Fibroblast of lung (primary cell): Measurements from ENCODE around the gene RDH5. TPM values are rescaled to one million over a fixed set of nuclear protein-coding genes. Genes with fewer than 3 reads are reported as not detected.

Source experiments
- DNase-seq, 2 donors: peaks; one replicate each; pipeline versions ENCODE4 v3.0.0 to v3.0.0-alpha.2; 2010; ENCODE audit warnings: low read depth in 2 of 2
- H2AFZ ChIP-seq: 2 replicates; pipeline ENCODE4 v1.5.1; 2012; ENCODE audit warnings: low read length, control low read depth, inconsistent platforms
- H3K27ac ChIP-seq: 2 replicates; pipeline ENCODE4 v1.5.1; 2011; ENCODE audit warnings: low read length, control low read depth; ENCODE audit not compliant: insufficient read depth
- H3K27me3 ChIP-seq: 2 replicates; pipeline ENCODE4 v1.5.1; 2011; ENCODE audit warnings: mild to moderate bottlenecking, low read length; ENCODE audit not compliant: control insufficient read depth, insufficient read depth
- H3K36me3 ChIP-seq: 2 replicates; pipeline ENCODE4 v1.5.1; 2011; ENCODE audit warnings: low read length; ENCODE audit not compliant: control insufficient read depth, insufficient read depth
- H3K4me1 ChIP-seq: 2 replicates; pipeline ENCODE4 v1.5.1; 2011; ENCODE audit warnings: low read length; ENCODE audit not compliant: control insufficient read depth, insufficient read depth; ENCODE audit errors: extremely low read depth
- H3K4me2 ChIP-seq: 2 replicates; pipeline ENCODE4 v1.5.1; 2011; ENCODE audit warnings: low read length, control low read depth; ENCODE audit not compliant: insufficient read depth; ENCODE audit errors: extremely low read depth
- H3K4me3 ChIP-seq, 4 experiments: fragments of 200-600 bp in 1 of 4; sonication (generic) in 1 of 4; replicated peaks in 1 of 4; 2 replicates each; pipeline ENCODE4 v1.5.1; 2011 to 2016; ENCODE audit warnings: low read length in 4 of 4, low read depth in 3 of 4, mild to moderate bottlenecking in 3 of 4, control low read depth in 2 of 4, inconsistent platforms in 1 of 4, mixed read lengths in 1 of 4; ENCODE audit not compliant: insufficient read depth in 1 of 4; ENCODE audit errors: control extremely low read depth in 1 of 4
- H3K79me2 ChIP-seq: 2 replicates; pipeline ENCODE4 v1.5.1; 2012; ENCODE audit warnings: mild to moderate bottlenecking, low read length, inconsistent platforms; ENCODE audit not compliant: control insufficient read depth, insufficient read depth
- H3K9ac ChIP-seq: 2 replicates; pipeline ENCODE4 v1.5.1; 2011; ENCODE audit warnings: mild to moderate bottlenecking, low read length, control low read depth; ENCODE audit not compliant: insufficient read depth
- H3K9me3 ChIP-seq: 2 replicates; pipeline ENCODE4 v1.5.1; 2012; ENCODE audit warnings: low read depth, low read length; ENCODE audit not compliant: control insufficient read depth, insufficient read depth
- H4K20me1 ChIP-seq: 2 replicates; pipeline ENCODE4 v1.5.1; 2011; ENCODE audit warnings: low read length; ENCODE audit not compliant: control insufficient read depth, insufficient read depth; ENCODE audit errors: extremely low read depth
- EZH2 ChIP-seq: IDR thresholded peaks from 2 replicates; pipeline ENCODE4 v1.5.1; 2012; ENCODE audit warnings: low read length, control low read depth, mild to moderate bottlenecking; ENCODE audit errors: missing control alignments
- polyA plus RNA-seq, 2 donors: library from polyadenylated mRNA; depleted of rRNA in 1 of 2; stranded (reverse) in 1 of 2; unstranded in 1 of 2; fragments of >200 nt; gene quantifications; 2 replicates each; pipeline ENCODE4 v1.2.1, GENCODE V29; 2011 to 2012; ENCODE audit warnings: missing spikeins in 1 of 2
- total RNA-seq: library from RNA; depleted of rRNA; stranded (reverse); fragments of >200 nt; gene quantifications from 2 replicates; pipeline ENCODE4 v1.2.1, GENCODE V29; 2014
- TF ChIP-seq, protein P1 (sequence below), 2 donors: IDR thresholded peaks in 1 of 2; conservative IDR thresholded peaks in 1 of 2; 1 replicate in 1 of 2; 2 replicates in 1 of 2; pipeline ENCODE4 v1.5.1; 2011 to 2012; ENCODE audit warnings: low read length in 2 of 2, control low read depth in 1 of 2, inconsistent platforms in 1 of 2, low read depth in 1 of 2, mild to moderate bottlenecking in 1 of 2

RDH5 gene
- total and polyA plus RNA-seq, 2 donors (not counting 1 experiment from before 2014, with no cell fraction given) = 16.7 to 49.2 TPM

GRCh38 chr12:55739025-55739378, 18.8 kb downstream of the RDH5 start:
- Histone ChIP-seq H3K9ac (no peak overlapping the region), H3K4me2 (no peak overlapping the region), H2AFZ (no peak overlapping the region), H3K4me3 (peak overlapping the region in 1 of 4 experiments; percentile 90), H3K27ac (no peak overlapping the region), H3K4me1 (peaks cover 9% of the 10 kb centered on the region), H3K79me2 (no peaks in the 10 kb centered on the region), H3K36me3 (no peaks in the 10 kb centered on the region), H3K27me3 (no peaks in the 10 kb centered on the region), H4K20me1 (no peaks in the 10 kb centered on the region), H3K9me3 (no peaks in the 10 kb centered on the region)
- TF ChIP-seq, protein P1, sequence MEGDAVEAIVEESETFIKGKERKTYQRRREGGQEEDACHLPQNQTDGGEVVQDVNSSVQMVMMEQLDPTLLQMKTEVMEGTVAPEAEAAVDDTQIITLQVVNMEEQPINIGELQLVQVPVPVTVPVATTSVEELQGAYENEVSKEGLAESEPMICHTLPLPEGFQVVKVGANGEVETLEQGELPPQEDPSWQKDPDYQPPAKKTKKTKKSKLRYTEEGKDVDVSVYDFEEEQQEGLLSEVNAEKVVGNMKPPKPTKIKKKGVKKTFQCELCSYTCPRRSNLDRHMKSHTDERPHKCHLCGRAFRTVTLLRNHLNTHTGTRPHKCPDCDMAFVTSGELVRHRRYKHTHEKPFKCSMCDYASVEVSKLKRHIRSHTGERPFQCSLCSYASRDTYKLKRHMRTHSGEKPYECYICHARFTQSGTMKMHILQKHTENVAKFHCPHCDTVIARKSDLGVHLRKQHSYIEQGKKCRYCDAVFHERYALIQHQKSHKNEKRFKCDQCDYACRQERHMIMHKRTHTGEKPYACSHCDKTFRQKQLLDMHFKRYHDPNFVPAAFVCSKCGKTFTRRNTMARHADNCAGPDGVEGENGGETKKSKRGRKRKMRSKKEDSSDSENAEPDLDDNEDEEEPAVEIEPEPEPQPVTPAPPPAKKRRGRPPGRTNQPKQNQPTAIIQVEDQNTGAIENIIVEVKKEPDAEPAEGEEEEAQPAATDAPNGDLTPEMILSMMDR (conservative IDR thresholded peaks at IDR 0.05 in 1 of 2, IDR thresholded peaks at IDR 0.05 in 1 of 2; ENCODE audit: low read depth in 1 of 2, low read length in 2 of 2) = no peak
- no peak for DNase-seq

GRCh38 chr12:55741931-55742680, 21.9 kb downstream of the RDH5 start:
- peak overlapping the region; percentile 22 for H3K27ac ChIP-seq
- no peak overlapping the region for H3K9ac ChIP-seq
- H3K4me2 ChIP-seq = peak overlapping the region; percentile 84

DNA sequence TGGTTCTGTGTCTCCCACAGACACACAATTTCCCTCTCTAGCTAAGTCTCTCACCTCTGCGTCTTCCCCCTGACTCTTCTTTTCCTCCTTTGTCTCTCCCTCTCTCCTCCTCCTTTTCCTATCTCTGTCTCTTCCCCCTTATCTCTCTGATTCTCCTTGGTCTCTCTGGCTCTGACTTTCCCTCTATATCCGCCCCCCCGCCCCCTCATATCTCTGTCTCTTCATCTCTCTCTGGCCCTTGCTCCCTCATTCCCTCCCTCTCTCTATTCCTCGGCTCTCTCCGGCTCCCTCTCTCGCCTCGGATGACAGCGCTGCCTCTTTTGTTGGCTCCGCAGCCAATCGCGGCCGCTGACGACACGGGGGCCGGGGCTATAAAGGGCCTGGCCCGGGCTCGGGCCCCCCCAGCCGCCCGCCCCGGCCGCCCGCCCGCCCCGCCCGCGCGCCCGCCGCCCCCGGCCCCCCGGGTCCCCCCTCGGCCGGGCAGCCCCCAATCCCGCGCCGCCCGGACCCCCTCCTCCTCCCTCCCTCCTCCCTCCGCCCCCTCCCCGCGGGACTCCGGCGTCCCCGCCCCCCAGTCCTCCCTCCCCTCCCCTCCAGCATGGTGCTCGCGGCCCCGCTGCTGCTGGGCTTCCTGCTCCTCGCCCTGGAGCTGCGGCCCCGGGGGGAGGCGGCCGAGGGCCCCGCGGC, 22.7 kb downstream of the RDH5 start, which contains the start of gene GDF11:
TSS of gene GDF11 (plus strand) at position 404 of the 687 bp plus-strand sequence. CDS start at position 599, 195 bp downstream.
- peak; percentile 73 to 76 for DNase-seq
- Histone ChIP-seq H2AFZ (peak within 1 kb of the TSS; percentile 80), H3K27ac (peak within 1 kb of the TSS; percentile 24), H3K4me3 (peak within 1 kb of the TSS; percentile 70 to 83 (median 74)), H3K79me2 (no peaks in the 10 kb centered on the region), H3K9me3 (no peaks in the 10 kb centered on the region), H3K4me1 (peaks cover 19% of the 10 kb centered on the region), H4K20me1 (no peaks in the 10 kb centered on the region), H3K27me3 (no peaks in the 10 kb centered on the region), H3K4me2 (peak within 1 kb of the TSS; percentile 96), H3K36me3 (no peaks in the 10 kb centered on the region), H3K9ac (peak within 1 kb of the TSS; percentile 63)
- TF ChIP-seq, protein P1 (conservative IDR thresholded peaks at IDR 0.05 in 1 of 2, IDR thresholded peaks at IDR 0.05 in 1 of 2; ENCODE audit: low read depth in 1 of 2, low read length in 2 of 2) = no peak
- no peak for TF ChIP-seq EZH2

More at GRCh38 chr12:55741931-55742680, 21.9 kb downstream of the RDH5 start:
- no peaks in the 10 kb centered on the region for H4K20me1 ChIP-seq
- H3K4me1 ChIP-seq = peaks cover 24% of the 10 kb centered on the region
- H3K9me3 ChIP-seq = no peaks in the 10 kb centered on the region
- H3K36me3 ChIP-seq = no peaks in the 10 kb centered on the region
- DNase-seq = no peak
- no peak for TF ChIP-seq EZH2
- TF ChIP-seq, protein P1 (conservative IDR thresholded peaks at IDR 0.05 in 1 of 2, IDR thresholded peaks at IDR 0.05 in 1 of 2; ENCODE audit: low read depth in 1 of 2, low read length in 2 of 2) = no peak
- peak overlapping the region; percentile 80 for H2AFZ ChIP-seq
- H3K79me2 ChIP-seq = no peaks in the 10 kb centered on the region
- no peaks in the 10 kb centered on the region for H3K27me3 ChIP-seq
- H3K4me3 ChIP-seq = peak overlapping the region in 3 of 4 experiments; percentile 52 to 59 (median 55)
